ENCODE measurements around the gene SLC16A11.
A peak's percentile ranks its signal among the peaks of the same experiment; 100 is the strongest.

The SLC16A11 gene

DNA sequence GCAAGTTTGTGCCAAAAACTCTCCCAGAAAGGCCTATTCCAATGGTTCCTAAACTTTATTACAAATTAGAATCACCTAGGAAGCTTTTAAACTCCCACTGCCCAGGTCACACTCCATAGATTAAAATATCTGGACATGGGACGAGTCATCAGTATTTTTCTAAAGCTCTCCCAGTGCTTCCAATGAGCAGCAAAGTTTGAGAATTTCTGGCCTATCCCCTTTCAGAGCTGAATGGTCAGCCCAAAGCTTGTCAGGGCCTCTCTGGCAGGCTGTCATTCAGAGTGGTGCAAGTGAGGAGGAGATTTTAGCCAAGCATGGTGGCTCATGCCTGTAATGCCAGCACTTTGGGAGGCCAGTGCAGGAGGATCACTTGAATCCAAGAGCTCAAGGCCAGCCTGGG is 18.6 kb downstream of the SLC16A11 start:
- no peak for DNase-seq (ENCODE audit: low read depth)

DNA sequence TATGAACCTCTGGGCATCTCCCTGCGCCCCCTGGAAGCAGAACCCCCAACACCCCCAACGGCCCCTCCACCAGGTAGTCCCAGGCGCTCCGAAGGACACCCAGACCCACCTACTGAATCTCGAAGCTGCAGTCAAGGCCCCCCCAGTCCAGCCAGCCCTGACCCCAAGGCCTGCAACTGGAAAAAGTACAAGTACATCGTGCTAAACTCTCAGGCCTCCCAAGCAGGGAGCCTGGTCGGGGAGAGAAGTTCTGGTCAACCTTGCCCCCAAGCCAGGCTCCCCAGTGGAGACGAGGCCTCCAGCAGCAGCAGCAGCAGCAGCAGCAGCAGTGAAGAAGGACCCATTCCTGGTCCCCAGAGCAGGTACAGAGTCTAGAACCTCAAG is 19.5 kb downstream of the SLC16A11 start:
- no peak for DNase-seq (ENCODE audit: low read depth)

DNA sequence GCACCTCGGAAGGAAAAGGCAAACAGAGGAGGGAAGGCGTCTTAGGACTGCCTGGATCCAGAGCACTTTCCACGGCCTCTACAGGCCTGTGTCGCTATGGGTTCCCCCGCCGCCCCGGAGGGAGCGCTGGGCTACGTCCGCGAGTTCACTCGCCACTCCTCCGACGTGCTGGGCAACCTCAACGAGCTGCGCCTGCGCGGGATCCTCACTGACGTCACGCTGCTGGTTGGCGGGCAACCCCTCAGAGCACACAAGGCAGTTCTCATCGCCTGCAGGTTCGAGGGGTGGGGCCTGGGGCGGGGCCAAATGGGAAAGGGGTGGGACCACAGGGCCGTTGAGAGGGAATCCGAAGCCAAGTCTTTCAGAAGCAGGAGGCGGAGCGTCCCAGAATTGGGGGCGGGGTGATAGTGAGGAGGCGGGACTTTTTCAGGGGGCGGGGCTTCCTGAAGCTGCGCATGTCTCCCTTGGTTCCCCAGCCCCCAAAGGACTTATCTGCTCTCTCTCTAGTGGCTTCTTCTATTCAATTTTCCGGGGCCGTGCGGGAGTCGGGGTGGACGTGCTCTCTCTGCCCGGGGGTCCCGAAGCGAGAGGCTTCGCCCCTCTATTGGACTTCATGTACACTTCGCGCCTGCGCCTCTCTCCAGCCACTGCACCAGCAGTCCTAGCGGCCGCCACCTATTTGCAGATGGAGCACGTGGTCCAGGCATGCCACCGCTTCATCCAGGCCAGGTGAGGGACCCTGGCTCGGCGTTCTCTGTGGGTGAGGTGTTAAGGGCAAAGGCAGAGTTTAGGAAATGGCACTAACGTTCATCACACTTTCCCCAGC is 20.1 kb downstream of the SLC16A11 start:
- DNase-seq (ENCODE audit: low read depth), result peak; percentile 87

DNA sequence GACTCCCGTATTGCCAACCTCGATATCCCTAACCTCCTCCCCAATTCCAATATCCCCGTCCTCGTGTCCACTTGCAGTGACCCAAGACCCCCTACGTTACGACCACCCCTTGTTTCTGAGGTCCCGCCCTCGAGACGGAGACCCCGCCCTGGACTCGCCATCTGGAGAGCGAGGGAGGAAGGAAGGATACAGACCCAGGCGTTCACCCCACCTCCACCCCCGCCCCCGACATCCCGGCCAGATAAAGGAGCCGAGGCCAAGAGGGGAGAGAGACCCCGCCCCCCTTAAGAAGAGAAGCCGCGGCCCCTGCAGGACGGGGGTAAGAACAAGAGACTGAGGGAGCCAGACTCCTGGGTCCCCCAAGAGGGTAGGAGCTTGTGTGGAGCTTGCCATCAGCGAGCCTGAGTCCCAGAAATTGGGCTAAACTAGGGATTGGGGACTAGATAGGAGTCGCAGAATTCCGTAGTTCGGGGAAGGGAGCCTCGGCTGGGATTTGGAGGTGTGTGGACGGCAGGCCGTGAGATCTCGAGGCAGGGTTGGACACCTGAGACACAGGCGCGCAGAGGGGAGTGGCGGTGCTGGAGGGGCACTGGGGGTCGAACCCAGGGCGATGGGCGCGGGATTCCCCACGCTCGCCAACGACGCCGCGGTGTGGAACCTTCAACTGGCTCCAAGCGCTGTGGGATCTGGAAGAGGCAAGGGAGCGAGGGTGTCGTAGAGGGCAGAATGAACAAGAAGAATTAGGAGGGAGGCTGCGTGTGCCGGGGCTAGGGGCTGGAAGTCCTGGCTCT is 20.9 kb downstream of the SLC16A11 start, which contains the start of gene BCL6B:
Gene BCL6B, plus strand, starts transcription at position 270 of the 791 bp plus-strand sequence. CDS start 622 bp downstream, outside the sequence.
- no peak for DNase-seq (ENCODE audit: low read depth)

DNA sequence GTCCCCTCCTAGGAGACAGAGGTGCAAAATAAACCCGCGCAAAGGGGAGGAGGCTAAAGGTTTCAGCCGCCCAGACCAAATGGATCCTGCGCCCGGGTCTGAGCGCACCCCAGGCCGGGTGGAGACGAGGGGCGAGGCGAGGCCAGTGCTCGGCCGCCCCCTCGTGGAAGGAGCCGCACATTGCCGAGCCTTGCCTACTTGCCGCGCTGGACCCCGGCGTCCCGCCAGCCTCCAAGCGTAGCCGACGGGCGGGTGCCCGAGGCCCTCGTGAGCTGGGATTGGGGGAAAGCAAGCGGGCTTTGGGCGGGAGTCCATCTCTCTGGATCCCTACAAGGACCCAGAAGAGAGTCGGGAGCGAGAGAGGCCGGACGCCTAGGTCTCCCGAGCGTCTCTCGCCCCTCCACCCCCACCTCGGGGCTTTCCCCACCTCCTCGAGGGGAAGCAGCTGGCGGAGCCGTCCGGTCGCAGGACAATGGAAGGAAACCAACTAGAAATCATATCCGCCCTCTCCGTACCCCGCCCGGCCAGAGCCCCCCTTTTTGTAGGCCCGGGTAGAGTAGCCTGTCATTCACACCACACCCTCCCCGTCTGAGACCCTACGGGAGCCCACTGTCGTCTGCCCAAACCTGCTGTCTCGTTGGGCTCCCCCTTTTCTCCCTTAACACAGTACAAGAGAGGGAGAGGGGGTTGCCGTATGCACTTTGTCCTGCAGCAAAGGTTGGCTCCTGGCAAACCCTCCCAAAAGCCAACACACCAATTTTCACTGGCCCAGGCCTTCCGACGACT is 21.7 kb downstream of the SLC16A11 start:
- peak; percentile 65 for DNase-seq (ENCODE audit: low read depth)

DNA sequence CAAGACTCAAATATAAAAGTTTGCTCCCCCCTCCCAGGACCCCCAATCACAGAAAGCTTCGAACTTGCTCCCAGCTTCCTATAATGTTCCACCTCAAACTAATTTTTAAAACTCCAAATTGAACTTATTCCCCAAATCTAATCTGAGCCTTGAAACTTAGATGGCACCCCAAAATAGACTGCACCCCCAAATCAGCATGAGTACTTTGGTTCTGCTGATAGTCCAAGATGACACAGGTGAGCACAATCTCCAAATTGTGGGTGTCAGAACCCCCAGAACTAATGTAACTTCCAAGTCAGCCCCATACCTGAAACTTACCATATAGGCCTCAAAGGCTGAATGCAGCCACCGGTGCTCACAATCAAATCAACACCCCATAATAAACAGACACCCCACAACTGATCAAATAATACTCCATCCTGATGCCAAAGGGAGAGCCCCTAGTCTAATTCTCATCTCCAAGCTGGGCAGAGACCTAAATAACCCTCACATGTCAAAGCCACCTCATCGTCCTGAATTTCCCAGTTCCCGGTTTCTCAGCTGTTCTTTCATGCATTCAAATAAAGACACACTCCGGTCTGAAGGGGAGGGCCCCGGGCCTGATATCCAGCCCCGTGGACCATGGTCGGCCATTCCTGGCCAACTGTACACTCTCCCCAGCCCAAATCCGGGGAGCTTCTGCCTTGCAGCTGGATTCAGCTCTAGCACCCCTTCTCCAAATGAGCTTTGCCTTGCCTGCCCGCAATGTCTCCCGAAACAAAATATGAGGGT is 22.8 kb downstream of the SLC16A11 start:
- DNase-seq (ENCODE audit: low read depth), result no peak

DNA sequence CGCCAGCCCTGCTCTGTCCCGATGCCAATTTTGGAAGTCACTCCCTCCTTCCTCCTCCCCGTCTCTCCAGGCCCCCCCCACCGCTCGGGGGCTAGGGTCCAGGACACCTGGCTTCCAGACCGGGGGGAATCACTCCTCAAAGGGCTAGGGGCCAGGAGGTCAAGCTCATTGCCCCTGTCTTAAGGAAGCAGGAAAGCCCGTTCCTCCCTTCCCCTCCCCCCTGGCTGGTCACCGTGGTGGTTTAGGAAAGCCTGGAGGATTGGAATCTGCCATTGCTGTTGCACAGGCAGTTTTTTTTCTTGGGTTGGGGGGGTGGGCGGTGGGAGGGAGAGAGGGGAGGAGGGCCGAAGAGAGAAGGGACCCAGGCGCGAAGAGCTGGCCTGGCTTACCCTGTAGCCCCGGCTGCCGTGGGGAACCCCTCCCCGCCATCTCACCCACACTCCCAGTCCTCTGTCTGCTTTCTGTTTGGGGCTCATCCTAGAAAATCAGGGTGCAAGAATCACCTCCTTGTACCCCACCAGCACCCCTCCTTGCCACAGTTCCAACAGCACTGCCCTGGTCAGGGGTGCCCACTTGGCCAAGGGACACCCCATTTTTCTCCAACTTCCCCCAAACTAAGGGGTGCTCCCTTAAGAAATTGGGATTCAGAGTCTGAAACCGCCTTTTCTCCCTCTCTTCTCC is 23.9 kb downstream of the SLC16A11 start:
- no peak for DNase-seq (ENCODE audit: low read depth)

DNA sequence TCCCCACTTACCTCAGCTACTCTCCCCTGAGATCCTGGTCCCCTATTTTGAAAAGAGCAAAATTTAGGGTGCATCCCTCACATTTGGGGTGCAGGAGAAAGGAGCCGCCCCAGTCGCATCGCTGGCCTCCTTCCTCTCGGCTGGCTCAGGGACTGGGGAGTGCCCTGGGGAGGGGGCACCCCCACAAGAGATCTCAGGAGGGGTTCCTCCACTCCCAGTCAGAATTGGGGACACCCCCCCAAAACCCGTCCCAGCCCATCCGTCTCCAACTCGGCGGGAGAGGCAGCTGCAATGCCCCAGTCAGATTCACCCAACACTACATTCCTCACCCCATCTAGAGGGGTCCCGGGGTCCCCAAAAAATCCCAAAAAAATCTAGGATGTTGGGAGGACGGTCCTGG is 24.5 kb downstream of the SLC16A11 start:
- no peak for DNase-seq (ENCODE audit: low read depth)

DNA sequence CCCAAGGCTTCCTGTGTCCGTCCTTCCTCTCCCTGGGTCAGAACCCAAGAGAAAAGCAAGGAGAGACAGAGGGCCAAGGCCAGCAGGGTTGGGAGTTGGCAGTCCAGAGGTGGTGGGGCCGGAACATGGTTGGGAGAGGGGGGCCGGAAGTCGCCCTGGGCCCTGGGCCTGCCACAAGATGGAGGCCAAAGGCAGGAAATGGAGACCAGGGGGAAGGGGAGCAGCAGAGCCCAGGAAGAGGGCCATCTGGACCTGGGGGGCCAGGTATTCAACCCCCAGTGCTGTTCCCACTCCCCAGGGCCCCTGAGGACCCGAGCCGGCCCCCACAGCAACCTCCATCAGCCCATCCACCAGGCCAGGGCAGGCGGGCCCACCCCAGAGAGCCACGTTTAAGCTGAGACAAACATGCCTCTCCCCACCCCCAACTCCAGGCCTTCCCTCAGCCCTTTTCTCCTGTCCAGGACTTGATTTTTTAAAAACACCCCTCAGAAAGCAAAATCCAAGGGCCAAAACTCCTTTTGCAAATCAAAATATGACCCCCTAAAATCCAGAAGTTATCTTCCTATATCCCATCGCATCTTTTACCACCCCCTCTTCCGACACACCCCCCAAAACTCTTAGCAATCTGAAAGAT is 25.4 kb downstream of the SLC16A11 start:
- no peak for DNase-seq (ENCODE audit: low read depth)

DNA sequence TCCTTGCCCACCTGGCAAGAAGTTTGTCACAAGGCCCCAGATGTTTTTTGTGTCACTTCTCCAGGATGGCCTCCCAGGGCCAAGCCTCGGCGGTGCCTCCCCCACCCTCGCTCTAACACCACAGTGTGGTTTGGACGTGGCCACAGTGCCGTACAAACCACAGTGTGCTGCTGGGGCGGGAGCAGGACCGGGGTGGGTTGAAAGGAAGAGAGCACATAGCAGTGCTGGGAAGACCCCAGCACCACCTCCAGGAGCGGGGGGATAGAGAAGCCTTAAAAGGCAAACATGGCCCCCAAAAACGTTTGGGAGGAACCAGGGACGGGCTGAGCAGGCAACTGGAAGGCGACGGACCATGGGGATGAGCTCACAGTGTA is 26.1 kb downstream of the SLC16A11 start:
- no peak for DNase-seq (ENCODE audit: low read depth)

DNA sequence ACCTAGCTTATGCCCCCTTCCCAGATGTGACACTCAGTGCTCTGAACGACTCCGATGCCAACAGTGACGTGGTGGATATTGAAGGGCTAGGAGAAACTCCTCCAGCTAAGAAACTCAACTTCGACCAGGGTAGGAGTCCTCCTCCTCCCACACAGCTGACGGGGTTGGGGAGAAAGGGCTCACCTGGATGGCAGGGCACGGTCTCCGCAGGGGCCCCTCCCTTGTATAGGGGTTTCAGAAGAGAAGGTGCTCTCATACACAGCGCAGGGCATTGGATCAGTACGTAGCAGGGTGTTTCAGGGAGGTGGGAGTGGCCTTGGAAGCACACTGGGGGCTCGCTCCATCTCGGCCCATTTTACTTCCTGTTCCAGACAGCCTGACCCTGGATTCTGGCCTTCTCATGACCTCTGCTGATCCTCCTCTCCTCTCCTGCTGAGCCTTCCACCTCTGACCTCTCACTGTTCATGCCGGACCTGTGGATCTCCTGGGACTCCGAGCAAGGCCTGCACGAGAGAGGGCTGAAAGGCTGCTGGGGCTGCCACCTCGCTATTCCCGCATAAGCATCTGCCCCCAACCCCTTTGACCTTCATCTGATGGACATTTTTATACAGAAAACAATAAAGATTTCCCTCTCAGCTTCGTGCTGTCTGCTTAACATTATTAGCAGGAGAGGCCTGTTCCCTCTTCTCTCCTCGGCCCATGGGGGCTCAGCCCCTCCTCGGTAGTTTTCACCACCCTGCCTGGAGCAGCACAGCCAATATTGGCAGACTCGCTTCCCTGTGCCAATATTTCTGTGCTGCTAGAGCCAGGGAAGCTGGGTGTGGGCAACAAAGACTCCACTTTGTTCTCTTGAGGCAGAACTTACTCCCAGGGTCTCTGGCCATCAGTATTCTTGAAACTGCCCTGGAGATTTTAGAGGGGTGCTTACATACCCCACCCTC is 26.7 kb downstream of the SLC16A11 start:
- no peak for DNase-seq (ENCODE audit: low read depth)

DNA sequence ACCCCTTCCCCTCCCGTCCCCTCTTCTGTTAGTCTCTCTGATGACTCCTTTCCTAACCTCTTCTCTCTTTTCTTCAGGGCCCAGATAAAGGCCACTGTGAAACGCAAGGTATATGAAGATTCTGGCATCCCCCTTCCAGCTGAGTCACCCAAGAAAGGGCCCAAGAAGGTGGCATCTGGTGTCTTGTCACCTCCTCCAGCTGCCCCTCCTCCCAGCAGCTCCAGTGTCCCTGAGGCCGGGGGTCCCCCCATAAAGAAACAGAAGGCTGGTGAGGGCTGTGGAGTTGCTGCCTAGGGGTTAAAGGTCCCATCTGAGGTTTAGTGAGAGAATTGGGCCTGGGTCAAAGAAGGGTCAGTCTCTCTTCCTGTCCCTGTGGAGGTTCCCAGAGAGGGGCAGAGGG is 27.5 kb downstream of the SLC16A11 start:
- no peak for DNase-seq (ENCODE audit: low read depth)

DNA sequence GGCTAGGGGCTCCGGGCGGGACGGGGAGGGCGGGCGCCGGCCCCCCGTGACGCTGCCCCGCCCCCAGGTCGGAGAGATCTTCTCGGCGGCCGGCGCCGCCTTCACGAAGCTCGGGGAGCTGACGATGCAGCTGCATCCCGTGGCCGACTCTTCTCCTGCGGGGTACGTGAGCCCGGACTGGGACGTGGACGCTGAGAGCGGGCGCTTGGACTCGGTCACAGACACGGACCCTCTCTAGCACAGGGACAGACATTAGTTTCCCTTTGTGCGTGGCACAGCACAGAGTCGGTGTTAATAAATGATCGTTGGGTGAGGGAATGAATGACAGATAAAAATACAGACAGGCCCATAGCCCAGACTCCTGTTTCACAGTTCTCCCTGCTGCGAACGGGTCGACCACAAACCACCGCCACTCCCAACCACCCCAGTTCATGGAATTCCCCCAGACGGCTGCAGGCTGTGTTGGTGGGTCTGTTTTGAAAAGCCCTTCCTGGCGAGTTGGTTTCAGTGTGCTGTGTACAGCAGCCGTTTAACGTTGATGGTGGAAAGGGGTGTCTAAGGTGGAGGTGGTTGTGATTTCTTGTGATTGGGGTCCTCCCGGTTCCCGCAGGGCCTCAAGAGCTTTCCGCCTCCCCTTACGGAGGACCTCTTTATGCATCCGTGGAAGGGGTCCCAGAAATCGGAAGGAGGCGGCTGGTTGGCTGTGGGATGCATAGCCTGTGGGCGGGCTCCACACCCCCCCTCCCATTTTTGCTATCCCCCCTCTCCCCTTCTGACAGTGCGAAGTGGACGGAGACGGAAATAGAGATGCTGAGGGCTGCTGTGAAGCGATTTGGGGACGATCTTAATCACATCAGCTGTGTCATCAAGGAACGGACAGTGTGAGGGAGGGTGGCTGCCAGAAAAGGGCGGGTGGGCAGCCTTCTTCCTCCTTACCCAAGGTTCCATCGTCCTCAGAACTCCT is 28.6 kb downstream of the SLC16A11 start:
- no peak for DNase-seq (ENCODE audit: low read depth)

DNA sequence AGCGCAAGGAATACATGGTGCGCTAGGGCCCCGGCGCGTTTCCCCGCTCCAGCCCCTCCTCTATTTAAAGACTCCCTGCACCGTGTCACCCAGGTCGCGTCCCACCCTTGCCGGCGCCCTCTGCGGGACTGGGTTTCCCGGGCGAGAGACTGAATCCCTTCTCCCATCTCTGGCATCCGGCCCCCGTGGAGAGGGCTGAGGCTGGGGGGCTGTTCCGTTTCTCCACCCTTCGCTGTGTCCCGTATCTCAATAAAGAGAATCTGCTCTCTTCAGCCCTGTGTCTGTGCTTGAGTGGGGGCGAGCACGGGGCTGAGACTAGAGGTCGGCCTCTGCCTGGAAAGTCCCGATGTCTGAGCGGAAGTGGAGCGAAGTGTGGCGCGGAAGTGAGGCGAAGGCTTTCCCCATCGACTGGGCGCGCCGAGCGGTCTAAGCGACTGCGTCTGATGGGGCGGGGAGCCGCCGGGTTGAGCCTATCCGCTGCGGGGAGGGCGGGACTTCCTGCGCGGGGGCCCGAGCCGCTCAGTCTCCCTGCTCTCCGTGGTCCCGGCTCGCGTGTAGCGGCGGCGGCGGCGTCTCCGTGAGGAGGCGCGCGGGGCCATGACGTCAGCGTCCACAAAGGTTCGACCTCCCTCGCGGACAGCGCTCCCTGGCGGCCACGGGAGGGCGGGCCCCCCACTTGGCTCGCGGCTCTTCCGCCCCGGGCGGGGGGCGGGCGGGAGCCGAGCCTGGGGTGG is 29.5 kb downstream of the SLC16A11 start:
- DNase-seq (ENCODE audit: low read depth), result peak; percentile 90

DNA sequence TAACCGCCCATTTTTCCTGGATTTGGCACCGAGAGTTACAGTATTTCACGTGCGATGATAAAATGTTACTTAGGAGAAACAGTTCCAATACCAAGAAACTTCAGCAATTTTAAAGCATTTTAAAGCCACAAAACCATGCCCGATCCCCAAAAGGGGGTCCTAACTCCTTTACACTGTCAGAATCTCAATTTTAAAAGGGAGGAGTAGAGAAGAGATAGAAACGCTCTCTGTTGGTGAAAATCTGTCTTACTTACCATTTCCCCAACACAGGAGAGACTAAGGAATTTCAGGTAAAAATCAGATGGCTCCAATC is 32.0 kb downstream of the SLC16A11 start:
- DNase-seq (ENCODE audit: low read depth), result no peak

DNA sequence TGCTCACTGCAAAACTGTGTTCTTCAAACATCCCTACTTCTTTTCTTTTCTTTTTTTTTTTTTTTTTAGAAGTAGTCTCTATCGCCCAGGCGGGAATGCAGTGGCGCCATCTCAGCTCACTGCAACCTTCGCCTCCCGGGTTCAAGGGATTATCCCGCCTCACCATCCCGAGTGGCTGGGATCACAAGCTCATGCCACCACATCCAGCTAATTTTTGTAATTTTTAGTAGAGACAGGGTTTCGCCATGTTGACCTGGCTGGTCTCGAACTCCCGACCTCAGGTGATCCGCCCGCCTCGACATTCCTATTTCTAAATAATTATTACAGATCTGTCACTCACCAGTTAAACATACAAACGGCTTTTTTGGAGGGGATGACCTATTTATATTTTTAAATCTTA is 32.5 kb downstream of the SLC16A11 start:
- DNase-seq (ENCODE audit: low read depth), result no peak

DNA sequence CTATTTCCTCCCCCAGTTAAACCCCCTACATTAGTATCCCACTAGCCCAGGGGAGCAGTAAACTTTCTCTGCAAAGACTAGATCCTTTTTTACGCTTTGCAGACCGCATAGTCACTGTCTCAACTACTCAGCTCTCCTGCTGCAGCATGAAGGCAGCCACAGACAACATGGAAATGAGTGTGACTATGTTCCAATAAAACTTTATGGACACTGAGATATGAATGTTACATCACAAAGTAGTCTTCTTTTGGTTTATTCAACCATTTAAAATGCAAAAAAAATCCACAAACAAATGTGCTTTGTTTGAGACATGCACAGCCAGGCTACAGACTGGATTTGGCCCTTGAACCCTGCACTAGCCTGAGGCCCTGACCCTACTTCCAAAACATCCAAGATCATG is 33.4 kb downstream of the SLC16A11 start:
- DNase-seq (ENCODE audit: low read depth), result no peak

DNA sequence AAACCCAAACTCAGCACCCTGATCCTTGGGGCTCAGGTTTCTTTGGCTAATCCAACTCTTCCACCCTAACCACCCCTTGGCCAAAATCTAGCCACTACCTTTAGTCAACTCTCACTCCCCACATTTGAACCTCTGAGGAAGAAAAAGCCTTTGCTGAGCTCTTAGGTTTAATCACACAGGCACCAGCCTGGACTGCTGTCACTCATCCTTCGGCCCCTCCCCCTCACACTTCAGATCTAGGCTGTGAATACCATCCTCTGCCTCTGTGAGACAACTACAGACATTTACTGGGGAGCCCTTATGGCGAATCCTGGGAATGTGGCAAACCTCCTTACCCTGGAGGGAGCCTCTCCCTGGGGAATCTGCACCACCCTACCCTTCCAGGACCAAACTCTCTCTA is 36.7 kb downstream of the SLC16A11 start:
- no peak for DNase-seq (ENCODE audit: low read depth)

Data from stimulated activated CD8-positive, alpha-beta memory T cell treated with anti-CD3 and anti-CD28 coated beads, Interleukin-15, amount 100 ng/mL, for 24 hours (primary cell).